B cell (primary cell): ENCODE measurements around the gene INPP4A.

Source experiments
- CTCF ChIP-seq: fragments of 200-600 bp; IDR thresholded peaks from one replicate; pipeline ENCODE4 v1.8.0; 2022; ENCODE audit warnings: antibody characterized with exemption, mild to moderate bottlenecking
- EZH2 ChIP-seq: IDR thresholded peaks from 2 replicates; pipeline ENCODE4 v1.6.1; 2012; ENCODE audit warnings: borderline replicate concordance, low read depth, mild to moderate bottlenecking, moderate library complexity, low read length; ENCODE audit not compliant: insufficient read depth, poor library complexity, severe bottlenecking

- TF ChIP-seq CTCF (no peak), EZH2 (no peak)
Measured at GRCh38 chr2:98478907-98479306, 34.2 kb downstream of the INPP4A start.
